ENCODE results near the gene ARID4B.
"Not testable (repeated sequence)": the region's sequence is repeated elsewhere in the genome, so short reads cannot be mapped to it uniquely, and the experiment has no call there.

The ARID4B gene

DNA sequence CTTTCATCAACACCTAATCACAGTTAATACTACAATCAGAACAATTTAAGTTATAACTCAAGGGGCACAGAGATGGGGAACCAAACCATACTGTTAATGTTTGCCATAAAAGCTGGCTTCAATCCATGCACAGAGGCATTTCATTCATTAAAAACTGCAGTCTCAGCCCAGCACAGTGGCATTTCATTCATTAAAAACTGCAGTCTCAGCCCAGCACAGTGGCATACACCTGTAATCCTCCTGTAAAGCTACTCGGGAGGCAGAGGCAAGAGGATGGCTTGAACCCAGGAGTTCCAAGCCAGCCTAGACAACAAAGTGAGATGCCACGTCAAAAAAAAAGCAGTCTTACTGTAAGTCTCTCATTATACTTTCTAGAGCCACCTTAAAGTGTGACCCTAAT lies 29.2 kb downstream of the ARID4B start:
- DNase-seq (ENCODE audit: low read depth), result no peak

DNA sequence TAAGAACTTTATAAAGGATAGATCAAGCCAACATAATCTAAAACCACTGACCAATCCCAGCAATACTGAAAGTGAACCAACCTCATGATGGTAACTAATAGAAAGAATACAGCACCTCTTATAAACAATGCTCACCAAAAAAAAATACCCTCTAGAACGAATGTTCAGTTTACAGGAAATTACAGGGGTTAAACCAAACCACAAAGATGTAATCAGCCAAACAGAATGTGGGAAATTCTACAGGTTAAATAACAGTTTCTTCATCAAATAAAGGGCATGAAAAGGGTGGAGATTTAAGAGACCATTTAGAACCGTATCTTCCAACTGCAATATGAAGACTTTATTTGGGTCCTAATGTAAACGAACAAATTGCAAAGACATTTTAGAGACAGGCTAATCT lies 30.4 kb downstream of the ARID4B start:
- peak; percentile 46 for DNase-seq (ENCODE audit: low read depth)

DNA sequence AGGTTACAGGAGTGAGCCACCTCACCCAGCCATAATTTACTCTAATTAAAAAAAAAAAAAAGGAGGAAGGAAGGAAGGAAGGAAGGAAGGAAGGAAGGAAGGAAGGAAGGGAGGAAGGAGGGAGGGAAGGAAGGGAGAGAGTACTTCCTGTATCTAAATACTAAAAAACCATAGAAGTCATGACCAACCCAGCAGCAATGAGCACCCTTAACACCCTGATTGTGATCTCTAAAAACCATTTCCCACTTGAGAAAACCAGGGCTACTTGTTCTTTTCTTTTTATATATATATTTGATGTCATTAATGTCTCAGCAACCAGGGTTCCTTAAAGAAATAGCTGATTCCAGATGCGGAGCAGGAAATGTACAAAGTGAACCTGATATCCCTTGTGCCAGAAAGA lies 31.2 kb downstream of the ARID4B start:
- DNase-seq (ENCODE audit: low read depth), result no peak

DNA sequence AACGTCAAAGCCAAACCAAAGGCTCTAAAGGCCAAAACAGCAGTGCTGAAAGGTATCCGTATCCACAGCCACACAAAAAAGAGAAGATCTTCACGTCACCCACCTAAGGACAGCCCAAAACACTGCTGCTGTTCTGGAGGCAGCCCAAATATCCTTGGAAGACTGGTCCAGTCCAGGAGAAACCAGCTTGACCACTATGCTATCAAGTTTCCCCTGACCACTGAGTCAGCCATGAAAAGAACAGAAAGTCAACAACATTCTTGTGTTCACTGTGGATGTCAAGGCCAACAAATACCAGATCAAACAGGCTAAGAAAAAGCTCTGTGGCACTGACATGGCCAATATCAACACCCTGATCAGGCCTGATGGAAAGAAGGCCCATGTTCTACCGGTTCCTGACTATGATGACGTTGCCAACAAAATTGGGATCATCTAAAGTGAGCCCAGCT lies 32.1 kb downstream of the ARID4B start:
- DNase-seq (ENCODE audit: low read depth), result peak; percentile 50

DNA sequence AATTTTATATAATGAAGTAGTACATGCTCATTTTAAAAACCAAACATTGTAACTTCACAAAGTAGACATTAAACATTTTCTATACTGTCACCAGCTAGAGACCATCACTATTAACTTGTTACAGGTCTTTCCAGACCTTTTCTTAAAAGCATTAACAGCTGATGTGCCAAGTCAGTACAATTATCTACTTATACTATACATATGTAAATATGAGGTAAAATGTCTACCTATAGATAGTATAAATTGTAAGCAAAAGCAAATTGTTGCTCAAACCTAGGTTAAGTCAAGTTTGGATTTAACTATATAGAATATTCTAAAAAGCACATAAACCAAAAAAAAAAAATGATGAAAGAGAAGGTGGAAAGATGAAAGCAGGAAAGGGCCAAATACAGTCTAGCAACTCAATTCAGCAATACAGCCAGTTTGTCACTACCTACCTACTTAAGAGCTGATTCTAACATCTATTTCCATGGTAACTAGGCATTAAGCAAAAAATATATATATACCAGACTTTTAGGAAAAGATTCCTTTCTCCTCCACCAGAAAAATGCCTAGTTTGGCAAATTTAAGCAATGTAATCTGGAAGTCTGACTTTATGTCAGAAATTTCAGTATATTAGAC lies 34.5 kb downstream of the ARID4B start:
- no peak for DNase-seq (ENCODE audit: low read depth)

DNA sequence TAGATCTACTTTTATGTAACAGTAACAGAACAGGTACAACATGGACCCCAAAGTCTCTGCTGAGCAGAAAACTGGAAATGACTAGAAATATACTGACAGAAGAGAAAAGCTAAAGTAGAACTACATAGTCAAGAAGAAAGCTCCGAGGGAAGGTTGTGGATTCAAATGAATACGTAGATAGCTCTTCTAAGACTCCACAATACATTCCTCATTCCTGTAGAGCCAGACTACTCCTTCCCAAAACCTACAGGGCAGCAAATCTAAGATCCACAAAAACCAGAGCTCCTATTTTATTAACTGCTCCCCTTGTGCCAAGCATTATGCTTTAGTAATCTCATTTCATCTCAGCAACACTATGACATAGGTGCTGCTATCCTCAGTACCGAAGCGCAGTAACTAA lies 35.2 kb downstream of the ARID4B start:
- DNase-seq (ENCODE audit: low read depth), result no peak

DNA sequence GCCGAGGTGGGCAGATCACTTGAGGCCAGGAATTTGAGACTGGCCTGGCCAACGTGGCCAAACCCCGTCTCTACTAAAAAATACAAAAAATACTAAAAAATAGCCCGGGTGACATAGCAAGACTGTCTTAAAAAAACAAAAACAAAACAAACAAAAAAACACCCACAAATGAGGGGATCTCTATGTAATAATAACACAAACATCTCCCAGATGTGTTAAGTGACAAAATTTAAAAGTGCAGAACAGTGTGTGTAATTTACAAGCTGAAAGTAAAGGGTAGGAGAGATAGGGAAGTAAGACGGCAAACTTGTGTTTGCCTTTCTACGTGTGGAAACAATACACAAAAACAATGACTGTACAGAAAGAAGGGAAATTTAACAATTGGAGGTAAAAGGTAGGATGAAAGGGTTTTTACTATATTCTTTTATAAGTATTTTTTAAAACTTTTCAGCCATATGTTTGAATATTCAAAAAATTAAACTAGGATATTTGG lies 36.3 kb downstream of the ARID4B start:
- DNase-seq (ENCODE audit: low read depth), result no peak

DNA sequence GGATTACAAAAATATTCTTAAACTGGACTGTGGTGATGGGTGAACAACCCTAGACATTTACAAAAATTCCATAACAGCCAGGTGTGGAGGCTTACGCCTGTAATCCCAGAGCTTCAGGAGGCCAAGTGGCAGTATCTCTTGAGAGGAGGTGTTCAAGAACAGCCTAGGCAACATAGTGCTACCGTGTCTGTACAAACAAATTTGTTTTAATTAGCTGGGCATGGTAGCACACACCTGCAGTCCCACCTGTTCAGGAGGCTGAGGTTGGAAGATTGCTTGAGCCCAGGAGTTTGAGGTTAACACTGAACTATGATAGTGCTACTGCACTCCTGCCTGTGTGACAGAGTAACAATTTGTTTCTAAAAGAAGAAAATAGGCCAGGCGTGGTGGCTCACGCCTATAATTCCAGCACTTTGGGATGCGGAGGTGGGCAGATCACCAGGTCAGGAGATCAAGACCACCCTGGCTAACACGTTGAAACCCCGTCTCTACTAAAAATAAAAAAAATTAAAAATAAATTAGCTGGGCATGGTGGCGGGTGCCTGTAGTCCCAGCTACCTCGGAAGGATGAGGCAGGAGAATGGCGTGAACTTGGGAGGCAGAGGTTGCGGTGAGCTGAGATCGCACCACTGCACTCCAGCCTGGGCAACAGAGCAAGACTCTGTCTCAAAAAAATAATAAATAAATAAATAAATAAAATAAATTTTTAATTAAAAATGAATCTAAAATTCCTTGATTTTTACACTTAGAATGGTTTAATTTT lies 37.1 kb downstream of the ARID4B start:
- DNase-seq (ENCODE audit: low read depth), result no peak

DNA sequence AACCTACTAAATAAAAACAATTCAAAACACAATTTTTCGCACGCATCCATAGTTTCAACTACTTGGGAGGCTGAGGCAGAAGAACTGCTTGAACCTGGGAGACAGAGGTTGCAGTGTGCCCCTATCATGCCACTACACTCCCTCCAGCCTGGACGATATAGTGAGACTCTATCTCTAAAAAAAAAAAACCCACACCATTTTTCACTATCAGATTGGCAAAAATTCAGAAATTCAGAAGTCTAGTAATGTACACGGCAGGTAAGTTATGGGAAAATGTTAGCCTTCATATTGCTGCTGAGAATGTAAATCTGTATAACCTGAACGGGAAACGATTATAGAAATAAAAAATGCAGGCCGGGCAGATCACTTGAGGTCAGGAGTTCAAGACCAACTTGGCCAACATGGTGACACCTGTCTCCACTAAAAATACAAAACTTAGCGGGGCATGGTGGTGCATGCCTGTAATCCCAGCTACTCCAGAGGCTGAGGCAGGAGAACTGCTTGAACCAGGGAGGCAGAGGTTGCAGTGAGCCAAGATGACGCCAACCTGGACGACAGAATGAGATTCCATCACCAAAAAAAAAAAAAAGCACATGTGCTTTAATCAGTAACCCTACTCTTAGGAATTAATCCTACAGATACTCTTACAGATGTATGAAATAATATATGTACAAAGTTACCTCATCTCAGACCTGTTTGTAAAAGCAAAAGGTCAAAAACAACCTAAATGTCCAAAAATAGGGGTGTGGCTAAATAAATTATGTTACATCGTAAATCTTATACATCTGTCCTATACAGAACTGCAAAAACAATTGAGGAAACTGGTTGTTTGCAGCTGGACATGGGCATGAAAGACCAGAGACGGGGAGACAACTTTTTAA lies 37.9 kb downstream of the ARID4B start:
- DNase-seq (ENCODE audit: low read depth), result no peak

DNA sequence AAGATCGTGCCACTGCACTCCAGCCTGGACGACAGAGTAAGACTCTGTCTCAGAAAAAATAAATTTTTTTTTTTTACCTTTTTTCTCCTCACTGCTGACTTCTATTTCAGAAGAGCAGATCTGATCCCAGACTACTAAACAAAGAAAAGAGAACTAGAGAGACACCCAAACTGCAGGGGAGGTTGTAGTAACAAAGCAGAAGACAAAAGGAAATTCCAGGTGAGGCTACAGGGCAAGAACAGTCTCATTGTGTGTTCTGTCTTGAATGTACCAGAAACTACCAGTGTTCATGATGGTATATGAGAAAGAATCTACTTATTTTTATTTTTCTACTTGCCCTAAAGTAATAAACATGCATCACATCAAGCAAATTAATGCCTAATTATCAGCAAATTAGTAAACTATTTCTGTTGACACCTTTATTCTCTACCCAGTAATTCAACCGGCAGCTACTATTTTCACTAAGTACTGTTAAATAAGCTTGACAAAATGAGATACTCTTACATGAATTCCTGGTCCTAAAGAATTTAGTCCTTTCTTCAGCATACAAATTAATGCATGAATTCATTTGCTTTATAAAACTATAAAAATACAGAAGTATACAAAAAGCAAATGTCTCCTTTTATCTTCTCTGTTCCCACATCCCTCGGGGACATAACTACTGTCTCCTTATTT lies 40.6 kb downstream of the ARID4B start:
- DNase-seq (ENCODE audit: low read depth), result no peak

DNA sequence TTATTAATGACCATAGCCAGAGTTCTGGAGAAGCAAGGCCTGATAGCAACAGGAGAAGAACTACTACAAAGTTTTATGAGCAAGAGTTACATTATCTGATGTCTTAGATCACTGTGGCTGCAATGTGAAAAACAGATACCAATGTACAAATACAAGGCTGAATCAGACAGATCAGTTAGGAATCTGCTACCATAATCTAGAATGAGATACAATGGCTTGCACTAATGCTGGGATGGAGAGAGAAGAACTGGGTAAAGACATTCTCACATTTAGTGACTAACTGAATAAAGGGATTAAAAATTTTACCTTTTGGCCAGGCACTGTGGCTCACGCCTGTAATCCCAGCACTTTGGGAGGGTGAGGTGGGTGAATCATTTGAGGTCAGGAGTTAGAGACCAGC lies 41.3 kb downstream of the ARID4B start:
- DNase-seq (ENCODE audit: low read depth), result no peak

DNA sequence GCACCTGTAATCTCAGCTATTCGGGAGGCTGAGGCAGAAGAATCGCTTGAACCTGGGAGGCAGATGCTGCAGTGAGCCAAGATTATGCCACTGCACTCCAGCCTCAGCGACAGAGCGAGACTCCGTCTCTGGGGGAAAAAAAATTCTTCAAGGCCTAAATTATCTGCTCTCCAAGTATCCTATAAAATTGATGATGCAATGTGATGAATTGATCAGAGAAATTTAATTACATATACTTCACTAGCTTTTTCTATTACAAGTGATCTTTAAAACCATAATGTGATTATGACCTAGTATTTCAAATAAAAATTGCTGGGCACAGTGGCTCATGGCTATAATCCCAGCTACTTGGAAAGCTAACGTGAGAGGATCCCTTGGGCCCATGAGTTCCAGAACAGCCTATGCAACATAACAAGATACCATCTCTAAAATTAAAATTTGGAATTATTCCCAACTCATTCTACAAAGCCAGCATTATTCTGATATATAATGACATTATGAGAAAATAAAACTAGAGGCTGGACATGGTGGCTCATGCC lies 43.7 kb downstream of the ARID4B start:
- DNase-seq (ENCODE audit: low read depth), result no peak

DNA sequence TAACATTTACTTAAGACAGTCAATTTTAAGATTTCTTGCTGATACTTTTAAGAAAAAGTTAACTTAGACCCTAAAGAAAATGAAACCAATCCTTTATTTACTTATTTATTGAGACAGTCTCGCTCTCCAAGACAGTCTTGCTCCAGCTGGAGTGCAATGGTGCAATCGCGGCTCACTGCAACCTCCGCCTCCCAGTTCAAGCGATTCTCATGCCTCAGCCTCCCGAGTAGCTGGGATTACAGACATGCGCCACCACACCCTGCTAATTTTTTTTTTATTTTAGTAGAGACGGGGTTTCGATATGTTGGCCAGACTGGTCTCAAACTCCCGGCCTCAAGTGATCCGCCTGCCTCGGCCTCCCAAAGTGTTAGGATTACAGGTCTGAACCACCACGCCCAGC lies 44.3 kb downstream of the ARID4B start:
- not testable (repeated sequence) for DNase-seq (ENCODE audit: low read depth)

DNA sequence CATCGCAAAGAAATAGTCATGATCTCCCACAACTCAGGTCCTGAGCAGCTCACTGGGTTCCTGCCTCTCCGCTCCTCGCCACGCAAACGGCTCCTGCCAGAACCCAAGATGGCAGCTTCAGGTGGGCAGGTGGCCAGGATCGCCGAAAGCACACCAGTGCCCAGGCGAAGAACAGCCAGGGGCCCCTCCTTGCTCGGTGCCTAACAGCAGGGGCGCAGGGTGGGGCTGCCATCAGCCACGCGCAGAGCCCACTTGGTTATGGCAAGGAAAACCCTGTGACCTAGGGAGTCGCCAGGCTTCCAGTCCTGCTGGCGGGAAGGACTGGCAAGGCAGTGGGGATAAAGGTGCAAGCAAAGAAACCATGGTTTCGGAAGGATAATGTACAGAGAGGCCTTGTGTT lies 47.5 kb downstream of the ARID4B start:
- DNase-seq (ENCODE audit: low read depth), result no peak

DNA sequence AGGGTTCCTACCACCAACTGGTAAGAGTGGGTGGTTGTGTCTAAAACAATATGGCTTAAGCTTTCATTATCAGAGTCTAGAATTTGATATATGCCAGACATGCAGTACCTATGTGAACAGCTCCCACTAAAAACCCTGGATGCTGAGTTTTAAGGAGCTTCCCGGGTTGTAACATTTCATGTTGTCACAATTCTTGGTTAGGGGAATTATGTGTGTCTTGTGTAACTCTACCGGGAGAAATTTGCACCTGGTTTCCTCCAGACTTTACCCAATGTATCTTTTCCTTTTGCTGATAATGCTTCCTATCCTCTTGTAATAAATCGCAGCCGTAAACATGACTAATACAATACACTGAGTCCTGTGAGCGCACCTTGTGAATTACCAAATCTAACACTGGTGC lies 48.3 kb downstream of the ARID4B start:
- no peak for DNase-seq (ENCODE audit: low read depth)

DNA sequence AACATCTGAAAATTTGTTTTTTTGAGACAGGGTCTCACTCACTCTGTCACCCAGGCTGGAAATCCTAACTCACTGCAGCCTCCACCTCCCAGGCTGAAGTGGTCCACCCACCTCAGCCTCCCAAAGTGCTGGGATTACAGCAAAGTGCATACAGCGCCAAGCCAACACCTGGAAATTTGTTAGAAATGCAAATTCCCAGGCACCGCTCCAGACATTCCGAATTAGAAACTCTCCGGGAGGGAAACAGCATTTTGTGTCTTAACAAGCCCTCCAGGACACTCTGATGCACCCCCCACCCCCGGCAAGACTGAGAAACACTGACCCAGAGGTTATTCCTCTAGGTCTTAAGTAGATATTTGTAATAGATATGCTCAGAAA lies 49.1 kb downstream of the ARID4B start:
- DNase-seq (ENCODE audit: low read depth), result no peak

DNA sequence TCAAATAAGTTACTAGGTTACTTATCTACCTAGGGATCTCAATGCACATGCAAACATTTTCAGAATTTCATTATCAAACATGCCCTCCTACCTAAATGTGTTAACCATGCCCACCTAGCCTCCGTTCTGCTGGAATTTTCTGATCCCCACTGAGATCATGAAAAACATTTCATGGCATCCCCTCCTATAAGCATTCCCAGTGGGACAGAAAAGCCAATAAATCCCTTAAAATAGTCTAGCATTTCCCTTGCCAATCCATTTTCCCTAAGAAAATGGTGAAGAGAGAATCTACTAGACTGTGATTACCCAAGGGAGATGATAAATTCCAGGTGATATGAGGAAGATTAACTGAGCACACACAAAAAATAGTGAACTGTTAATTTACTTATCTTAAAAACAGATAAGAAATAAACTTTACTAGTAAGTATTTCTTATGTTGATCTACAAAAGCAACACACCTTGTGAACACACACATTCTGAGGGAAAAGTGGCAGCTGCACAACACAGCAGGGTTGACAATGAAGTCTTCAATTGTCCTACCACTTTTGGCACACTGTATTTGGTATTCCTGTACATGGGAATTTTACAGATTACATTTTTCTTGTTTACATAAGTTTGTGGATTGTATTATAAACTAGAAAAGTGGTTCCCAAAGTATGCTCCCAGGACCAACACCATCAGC lies 49.6 kb downstream of the ARID4B start:
- DNase-seq (ENCODE audit: low read depth), result no peak

DNA sequence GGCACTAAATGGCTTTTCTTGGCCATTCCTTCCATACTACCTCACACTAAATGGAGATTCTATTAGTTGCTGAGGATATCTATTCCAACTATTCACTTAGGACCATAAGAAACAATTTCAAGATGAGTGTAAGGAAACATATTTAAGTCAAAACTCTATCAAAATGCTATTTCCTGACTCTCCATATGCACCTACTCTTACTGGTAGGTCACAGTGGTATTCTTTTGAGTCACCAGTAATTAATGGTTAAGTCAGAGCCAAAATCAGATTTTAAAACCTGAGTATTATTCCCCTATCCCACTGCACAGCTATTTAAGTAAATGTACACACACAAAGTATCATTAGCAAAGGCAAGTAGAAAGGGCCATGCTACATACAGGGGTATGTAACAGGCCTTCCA lies 50.3 kb downstream of the ARID4B start:
- DNase-seq (ENCODE audit: low read depth), result no peak

DNA sequence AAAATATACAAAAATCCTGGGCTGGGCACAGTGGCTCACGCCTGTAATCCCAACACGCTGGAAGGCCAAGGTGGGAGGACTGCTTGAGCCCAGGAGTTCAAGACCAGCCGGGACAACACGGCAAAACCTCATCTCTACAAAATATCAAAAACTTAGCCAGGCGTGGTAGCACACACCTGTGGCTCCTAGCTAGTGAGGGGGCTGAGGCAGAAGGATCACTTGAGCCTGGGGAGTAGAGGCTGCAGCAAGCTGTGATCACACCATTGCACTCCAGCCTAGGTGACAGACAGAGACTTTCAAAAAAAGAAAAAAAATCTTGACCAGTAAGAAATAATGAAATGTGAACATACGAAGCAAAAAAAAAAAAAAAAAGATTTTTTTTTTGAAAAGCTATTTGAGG lies 52.1 kb downstream of the ARID4B start:
- no peak for DNase-seq (ENCODE audit: low read depth)

DNA sequence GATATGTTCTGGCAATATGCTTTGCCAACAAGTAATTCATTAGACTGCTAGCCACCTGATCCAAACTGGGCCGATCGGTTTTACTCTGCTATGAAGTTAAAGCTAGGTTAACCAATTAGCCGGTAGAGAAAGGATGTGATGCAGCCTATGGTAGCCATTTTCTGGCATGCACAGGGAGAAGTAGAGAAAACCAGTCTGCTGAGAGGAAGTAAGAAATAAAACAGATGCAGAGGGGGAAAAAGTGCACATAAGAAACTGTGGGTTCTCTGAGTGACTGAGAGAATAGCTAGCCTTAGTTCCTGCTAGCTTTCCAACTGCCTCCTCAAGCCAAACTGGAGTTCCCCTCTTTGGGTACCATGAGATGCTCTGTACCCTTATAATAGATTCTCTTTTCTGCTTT lies 52.8 kb downstream of the ARID4B start:
- DNase-seq (ENCODE audit: low read depth), result no peak

DNA sequence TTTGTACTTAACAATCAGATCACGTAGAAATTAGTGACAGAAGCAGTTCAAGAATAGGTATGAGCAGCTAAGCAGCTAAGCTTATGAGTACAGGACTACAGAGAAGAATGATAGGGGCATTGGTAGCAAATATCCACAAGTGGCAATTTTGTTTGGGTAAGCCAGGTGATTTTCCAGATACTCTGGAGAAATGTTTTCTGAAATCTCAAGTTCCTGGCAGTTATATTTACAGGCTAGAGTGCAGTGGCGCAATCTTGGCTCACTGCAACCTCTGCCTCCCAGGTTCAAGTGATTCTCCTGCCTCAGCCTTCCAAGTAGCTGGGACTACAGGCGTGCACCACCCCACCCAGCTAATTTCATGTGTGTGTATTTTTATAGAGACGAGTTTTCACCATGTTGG lies 55.1 kb downstream of the ARID4B start:
- DNase-seq (ENCODE audit: low read depth), result no peak

All from non-pigmented ciliary epithelial cell (primary cell).